CD4-positive, alpha-beta T cell (primary cell): ENCODE measurements around the gene PLEKHM2. TPM values are rescaled to one million over a fixed set of nuclear protein-coding genes. Genes with fewer than 3 reads are reported as not detected.

Experiments used
- ATAC-seq: fragments of 200-7000 bp; cut with Tn5 transposase; one replicate; pipeline ENCODE4 v1.10.0; 2022; ENCODE audit warnings: mild to moderate bottlenecking; ENCODE audit not compliant: poor library complexity
- CTCF ChIA-PET: fragments of 350-600 bp; sonication (Branson Sonifier 250); formaldehyde crosslinking; loops from one replicate; lab custom pipeline; 2021; ENCODE audit warnings: antibody characterized with exemption, inconsistent platforms; lab: Charles Lee
- POLR2A ChIA-PET: fragments of 350-600 bp; sonication (Branson Sonifier 250); formaldehyde crosslinking; loops from one replicate; lab custom pipeline; 2021; ENCODE audit warnings: antibody characterized with exemption, inconsistent platforms; lab: Charles Lee
- DNase-seq, 14 experiments: peaks; one replicate each; pipeline ENCODE4 v3.0.0-alpha.2; 2013 to 2020; ENCODE audit warnings: mixed read lengths in 2 of 14
- H3K27ac ChIP-seq, 2 donors: one replicate each; pipeline versions ENCODE4 v1.5.1 to v1.7.0; 2013; ENCODE audit warnings: low read length in 2 of 2, low read depth in 1 of 2, mild to moderate bottlenecking in 1 of 2
- H3K27me3 ChIP-seq, 2 experiments: 1 replicate in 1 of 2; 2 replicates in 1 of 2; pipeline versions ENCODE4 v1.6.1 to v1.7.0; 2013; ENCODE audit warnings: low read length in 2 of 2, control low read depth in 1 of 2, mild to moderate bottlenecking in 1 of 2, moderate library complexity in 1 of 2; ENCODE audit not compliant: insufficient read depth in 2 of 2, control insufficient read depth in 1 of 2
- H3K36me3 ChIP-seq: one replicate; pipeline ENCODE4 v1.6.1; 2013; ENCODE audit warnings: low read length, control low read depth; ENCODE audit not compliant: insufficient read depth
- H3K4me1 ChIP-seq: one replicate; pipeline ENCODE4 v1.6.1; 2013; ENCODE audit warnings: low read length, control low read depth; ENCODE audit not compliant: insufficient read depth
- H3K4me3 ChIP-seq: one replicate; pipeline ENCODE4 v1.5.1; 2013; ENCODE audit warnings: mild to moderate bottlenecking, low read length, moderate library complexity
- H3K9me3 ChIP-seq, 2 experiments: 1 replicate in 1 of 2; 2 replicates in 1 of 2; pipeline versions ENCODE4 v1.6.1 to v1.7.0; 2013; ENCODE audit warnings: low read length in 2 of 2, mild to moderate bottlenecking in 2 of 2, control low read depth in 1 of 2, moderate library complexity in 1 of 2; ENCODE audit not compliant: control insufficient read depth in 1 of 2, insufficient read depth in 1 of 2
- H3K27ac Mint-ChIP-seq: one replicate; pipeline ENCODE4 v1.8.0; 2020; ENCODE audit warnings: mixed read lengths
- H3K27me3 Mint-ChIP-seq: one replicate; pipeline ENCODE4 v1.8.0; 2021; ENCODE audit warnings: mixed read lengths
- H3K36me3 Mint-ChIP-seq: one replicate; pipeline ENCODE4 v1.8.0; 2021; ENCODE audit warnings: low read depth, mixed read lengths
- H3K4me1 Mint-ChIP-seq: one replicate; pipeline ENCODE4 v1.8.0; 2021; ENCODE audit warnings: low read depth, mixed read lengths
- H3K4me3 Mint-ChIP-seq: one replicate; pipeline ENCODE4 v1.8.0; 2020; ENCODE audit warnings: mild to moderate bottlenecking, mixed read lengths
- H3K9me3 Mint-ChIP-seq: one replicate; pipeline ENCODE4 v1.8.0; 2020; ENCODE audit warnings: mixed read lengths
- intact Hi-C, 2 experiments: fragments of 100-400 bp; cut with DNase I in 1 of 2; cut with micrococcal nuclease in 1 of 2; formaldehyde crosslinking; loops; one replicate each; pipeline versions ENCODE4 v1.15.1 to v1.9.0; 2023 to 2025; cut with DNase I, micrococcal nuclease
- total RNA-seq, 174 experiments: library from RNA in 2 of 174; stranded (reverse) in 2 of 174; gene quantifications; one replicate each; pipeline ENCODE4 v1.2.3 and lab custom pipeline; 2021 to 2026
- TF ChIP-seq, protein P1 (sequence below): fragments of 200-600 bp; IDR thresholded peaks from one replicate; pipeline ENCODE4 v1.8.0; 2022; ENCODE audit warnings: antibody characterized with exemption, mild to moderate bottlenecking

PLEKHM2 gene
- total RNA-seq, 2 experiments from 2014 or later, result 77.5 to 82.0 TPM

DNA sequence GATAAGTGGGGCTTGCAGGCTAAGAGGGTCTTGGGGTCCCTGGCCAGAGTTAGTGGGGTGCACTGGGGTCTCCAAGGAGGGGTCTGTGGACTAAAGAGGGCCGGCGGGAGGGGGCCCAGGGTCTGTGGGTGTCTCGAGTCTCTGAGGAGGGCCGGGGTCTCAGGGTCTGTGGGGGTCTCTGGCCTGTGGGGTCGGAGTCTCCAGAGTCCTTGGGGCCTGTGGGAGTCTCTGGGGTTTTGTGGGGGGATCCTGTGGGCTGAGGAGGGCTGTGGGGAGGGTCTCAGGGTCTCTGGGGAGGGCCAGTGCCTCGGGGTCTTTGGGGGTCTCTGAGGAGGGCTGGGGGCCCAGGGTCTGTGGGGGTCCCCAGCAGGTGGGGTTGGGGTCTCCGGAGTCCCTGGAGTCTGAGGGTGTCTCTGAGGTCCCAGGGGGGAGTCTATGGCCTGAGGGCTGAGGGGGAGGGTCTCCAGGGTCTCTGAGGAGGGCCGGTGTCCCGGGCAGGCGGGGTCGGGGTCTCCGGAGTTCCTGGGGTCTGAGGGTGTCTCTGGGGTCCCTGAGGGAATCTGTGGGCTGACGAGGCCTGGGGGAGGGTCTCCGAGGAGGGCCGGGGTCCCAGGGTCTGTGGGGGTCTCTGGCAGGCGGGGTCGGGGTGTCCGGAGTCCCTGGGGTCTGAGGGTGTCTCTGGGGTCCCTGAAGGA, 628 bp upstream of the PLEKHM2 start:
- Mint-ChIP-seq H3K27ac (peak overlapping the region; percentile 93), H3K9me3 (no peaks in the 10 kb centered on the region), H3K36me3 (peaks cover 15% of the 10 kb centered on the region), H3K4me3 (peak overlapping the region; percentile 91), H3K27me3 (no peaks in the 10 kb centered on the region), H3K4me1 (peaks cover 28% of the 10 kb centered on the region)
- Histone ChIP-seq H3K27ac (peak overlapping the region; percentile 89 to 93), H3K36me3 (no peaks in the 10 kb centered on the region), H3K4me1 (peaks cover 31% of the 10 kb centered on the region), H3K4me3 (peak overlapping the region; percentile 93), H3K27me3 (no peaks in the 10 kb centered on the region), H3K9me3 (no peaks in the 10 kb centered on the region)
- ChIA-PET CTCF (no interaction called here), POLR2A (no interaction called here)
- DNase-seq (peak in 1 of 14 experiments; percentile 41), ATAC-seq (no peak)
- TF ChIP-seq, protein P1, sequence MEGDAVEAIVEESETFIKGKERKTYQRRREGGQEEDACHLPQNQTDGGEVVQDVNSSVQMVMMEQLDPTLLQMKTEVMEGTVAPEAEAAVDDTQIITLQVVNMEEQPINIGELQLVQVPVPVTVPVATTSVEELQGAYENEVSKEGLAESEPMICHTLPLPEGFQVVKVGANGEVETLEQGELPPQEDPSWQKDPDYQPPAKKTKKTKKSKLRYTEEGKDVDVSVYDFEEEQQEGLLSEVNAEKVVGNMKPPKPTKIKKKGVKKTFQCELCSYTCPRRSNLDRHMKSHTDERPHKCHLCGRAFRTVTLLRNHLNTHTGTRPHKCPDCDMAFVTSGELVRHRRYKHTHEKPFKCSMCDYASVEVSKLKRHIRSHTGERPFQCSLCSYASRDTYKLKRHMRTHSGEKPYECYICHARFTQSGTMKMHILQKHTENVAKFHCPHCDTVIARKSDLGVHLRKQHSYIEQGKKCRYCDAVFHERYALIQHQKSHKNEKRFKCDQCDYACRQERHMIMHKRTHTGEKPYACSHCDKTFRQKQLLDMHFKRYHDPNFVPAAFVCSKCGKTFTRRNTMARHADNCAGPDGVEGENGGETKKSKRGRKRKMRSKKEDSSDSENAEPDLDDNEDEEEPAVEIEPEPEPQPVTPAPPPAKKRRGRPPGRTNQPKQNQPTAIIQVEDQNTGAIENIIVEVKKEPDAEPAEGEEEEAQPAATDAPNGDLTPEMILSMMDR, result no peak
- intact Hi-C loops, result loop anchor here in 1 of 2 experiments (5.0 kb wide), 2 partner anchors 66 to 151 kb away; partner anchors contain the start of gene DDI2

DNA sequence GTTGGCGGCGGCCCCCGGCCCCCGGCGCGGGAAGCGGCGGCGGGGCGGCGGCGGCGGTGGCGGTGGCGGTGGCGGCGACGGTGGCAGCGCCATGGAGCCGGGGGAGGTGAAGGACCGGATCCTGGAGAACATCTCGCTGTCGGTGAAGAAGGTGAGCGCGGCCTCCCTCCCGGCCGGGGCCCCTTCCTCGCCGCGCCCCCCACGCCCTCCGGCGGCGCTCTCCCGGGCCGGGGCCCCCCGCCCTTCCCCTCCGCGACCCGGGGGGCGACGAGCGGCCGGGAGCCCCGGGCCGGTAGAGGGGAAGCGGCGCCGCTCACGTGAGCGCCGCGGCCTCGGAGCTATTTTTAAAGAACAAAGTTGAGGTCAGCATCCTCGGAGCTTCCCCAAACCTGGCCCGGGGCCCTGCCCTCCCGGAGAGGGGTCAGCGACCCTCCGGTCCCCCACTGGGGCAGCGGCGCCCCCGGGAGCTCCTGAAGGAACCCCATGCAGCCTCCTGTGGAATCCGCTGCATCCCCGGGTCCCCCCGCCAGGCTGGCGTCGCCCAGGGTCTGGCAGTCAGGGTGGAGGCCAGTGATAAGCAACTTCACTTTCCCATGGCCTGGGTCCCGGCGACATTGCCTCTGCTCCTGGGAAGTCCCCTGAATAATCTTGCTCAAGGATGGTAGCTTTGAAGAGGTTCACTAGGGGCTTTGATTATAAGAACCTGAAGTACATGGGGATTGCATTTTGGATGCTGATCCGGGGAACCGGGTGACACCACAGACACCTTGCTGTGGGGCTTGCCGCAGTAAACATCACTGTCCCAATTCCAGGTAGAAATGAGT, 560 bp downstream of the PLEKHM2 start:
- Histone ChIP-seq H3K9me3 (no peaks in the 10 kb centered on the region), H3K27ac (peak overlapping the region; percentile 56 to 75), H3K4me1 (peaks cover 32% of the 10 kb centered on the region), H3K27me3 (no peaks in the 10 kb centered on the region), H3K36me3 (no peaks in the 10 kb centered on the region), H3K4me3 (peak overlapping the region; percentile 90)
- Mint-ChIP-seq H3K27ac (peak overlapping the region; percentile 95), H3K9me3 (no peaks in the 10 kb centered on the region), H3K4me1 (peaks cover 28% of the 10 kb centered on the region), H3K36me3 (peaks cover 15% of the 10 kb centered on the region), H3K4me3 (peak overlapping the region; percentile 93), H3K27me3 (no peaks in the 10 kb centered on the region)
- TF ChIP-seq, protein P1, result no peak
- CTCF ChIA-PET, result no interaction called here
- ATAC-seq, result peak; percentile 41
- peak in 13 of 14 experiments; percentile 3 to 69 (median 25) for DNase-seq
- POLR2A ChIA-PET, result interaction anchor here (0.7 to 2.8 kb wide), 9 partner anchors 9 to 149 kb away, joined by 3 to 25 read pairs (median 5); no protein-coding TSS in a partner anchor
- intact Hi-C loops, result loop anchor here (1.0 to 5.0 kb wide), 3 partner anchors 13 to 152 kb away; partner anchors contain the start of gene DDI2 (in 1 of the 2)

DNA sequence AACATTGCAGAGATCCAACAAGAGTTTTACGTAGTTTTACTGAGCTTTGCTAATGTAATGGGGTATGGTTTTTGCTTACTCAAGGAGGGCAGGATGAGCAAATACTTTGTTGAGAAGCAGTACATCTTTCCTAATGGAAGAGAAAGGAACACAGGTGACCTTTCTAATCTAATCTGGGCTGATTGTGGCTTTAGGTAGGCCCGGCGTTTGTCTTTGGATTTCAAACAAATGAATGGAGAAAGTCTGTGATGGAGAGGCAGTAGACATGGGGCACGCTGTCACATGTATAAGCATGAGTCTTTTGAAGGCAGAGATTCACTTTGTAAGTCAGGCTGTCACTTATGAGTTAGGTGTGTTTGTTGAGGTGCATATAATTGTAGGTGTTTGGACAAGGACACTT, 1.7 kb downstream of the PLEKHM2 start:
- Histone ChIP-seq H3K27ac (no peak overlapping the region), H3K36me3 (no peaks in the 10 kb centered on the region), H3K27me3 (no peaks in the 10 kb centered on the region), H3K4me1 (peaks cover 32% of the 10 kb centered on the region), H3K4me3 (peak overlapping the region; percentile 90), H3K9me3 (no peaks in the 10 kb centered on the region)
- intact Hi-C loops, result loop anchor here in 1 of 2 experiments (1.0 kb wide), 1 partner anchor 11 kb away; no protein-coding TSS in a partner anchor
- ChIA-PET CTCF (no interaction called here), POLR2A (interaction anchor here (1.1 to 2.8 kb wide), 4 partner anchors 8 to 107 kb away, joined by 5 to 25 read pairs (median 6); no protein-coding TSS in a partner anchor)
- Mint-ChIP-seq H3K36me3 (peaks cover 18% of the 10 kb centered on the region), H3K4me1 (peaks cover 35% of the 10 kb centered on the region), H3K4me3 (peak overlapping the region; percentile 93), H3K27me3 (no peaks in the 10 kb centered on the region), H3K27ac (peak overlapping the region; percentile 95), H3K9me3 (no peaks in the 10 kb centered on the region)
- TF ChIP-seq, protein P1, result no peak
- no peak for ATAC-seq
- DNase-seq, result no peak
